NCI-H1105 treated with DMSO at 0.1 percent for 48 hours (cell line): ENCODE results near the gene P2RY10.
"Not testable (repeated sequence)": the region's sequence is repeated elsewhere in the genome, so short reads cannot be mapped to it uniquely, and the experiment has no call there.

Source experiments
- DNase-seq: peaks from one replicate; lab custom pipeline; 2025; lab: John Stamatoyannopoulos, UW

Gene P2RY10, protein sequence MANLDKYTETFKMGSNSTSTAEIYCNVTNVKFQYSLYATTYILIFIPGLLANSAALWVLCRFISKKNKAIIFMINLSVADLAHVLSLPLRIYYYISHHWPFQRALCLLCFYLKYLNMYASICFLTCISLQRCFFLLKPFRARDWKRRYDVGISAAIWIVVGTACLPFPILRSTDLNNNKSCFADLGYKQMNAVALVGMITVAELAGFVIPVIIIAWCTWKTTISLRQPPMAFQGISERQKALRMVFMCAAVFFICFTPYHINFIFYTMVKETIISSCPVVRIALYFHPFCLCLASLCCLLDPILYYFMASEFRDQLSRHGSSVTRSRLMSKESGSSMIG

DNA sequence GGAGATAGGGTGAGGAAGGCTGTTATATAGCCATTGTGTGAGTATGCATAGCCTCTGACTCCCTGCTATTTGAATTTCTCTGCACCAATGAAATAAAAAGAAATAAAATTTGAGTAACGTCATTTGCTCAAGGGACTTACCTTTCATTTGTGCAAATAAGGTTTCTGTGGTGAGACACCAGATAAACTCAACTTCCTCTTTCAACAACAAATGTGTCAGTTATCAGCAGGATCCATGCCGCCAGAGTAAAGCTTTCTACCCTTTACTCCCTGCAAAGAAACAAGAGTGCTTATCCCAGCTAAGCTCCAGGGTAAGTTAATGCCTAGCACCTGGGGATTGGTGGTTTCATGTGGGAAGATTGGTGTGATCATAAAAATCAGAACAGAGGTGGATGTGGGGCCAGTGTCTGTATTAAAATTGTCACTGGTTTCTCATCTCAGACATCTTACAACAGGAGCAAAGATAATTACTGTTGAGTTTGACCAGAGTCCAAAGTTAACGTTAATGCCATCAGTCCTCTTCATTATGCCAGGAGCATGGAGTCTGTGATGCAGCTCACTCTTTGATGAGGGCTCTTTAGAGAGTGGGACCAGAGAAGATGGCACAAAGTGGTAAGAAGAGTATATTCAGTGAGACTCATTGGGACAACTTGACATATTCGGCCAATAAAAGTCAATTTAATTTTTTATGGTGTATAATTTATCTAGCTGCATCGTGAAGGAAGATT, at the start of gene P2RY10:
TSS of gene P2RY10 (plus strand) at position 206 of the 727 bp plus-strand sequence. CDS start 15,130 bp downstream, outside the sequence.
- DNase-seq = no peak

DNA sequence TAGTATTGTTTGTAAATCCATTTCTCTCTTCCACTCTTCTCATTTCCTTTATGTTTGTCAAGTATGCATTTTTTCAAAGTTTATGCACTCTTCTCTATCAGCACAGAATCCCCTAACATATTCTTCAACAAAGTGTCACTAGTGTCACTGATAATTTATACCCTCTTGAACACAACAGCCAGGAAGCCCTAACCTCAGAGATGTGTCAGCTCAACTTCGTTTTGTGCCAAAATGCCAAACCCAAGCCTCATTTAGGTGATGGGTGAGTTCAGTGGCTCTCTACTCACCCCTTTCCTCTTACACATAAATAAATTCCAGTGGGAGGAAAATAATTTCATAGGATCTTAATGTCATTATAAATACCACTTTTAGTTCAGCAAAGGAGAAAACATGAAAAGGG, 22.4 kb upstream of the P2RY10 start:
- no peak for DNase-seq

DNA sequence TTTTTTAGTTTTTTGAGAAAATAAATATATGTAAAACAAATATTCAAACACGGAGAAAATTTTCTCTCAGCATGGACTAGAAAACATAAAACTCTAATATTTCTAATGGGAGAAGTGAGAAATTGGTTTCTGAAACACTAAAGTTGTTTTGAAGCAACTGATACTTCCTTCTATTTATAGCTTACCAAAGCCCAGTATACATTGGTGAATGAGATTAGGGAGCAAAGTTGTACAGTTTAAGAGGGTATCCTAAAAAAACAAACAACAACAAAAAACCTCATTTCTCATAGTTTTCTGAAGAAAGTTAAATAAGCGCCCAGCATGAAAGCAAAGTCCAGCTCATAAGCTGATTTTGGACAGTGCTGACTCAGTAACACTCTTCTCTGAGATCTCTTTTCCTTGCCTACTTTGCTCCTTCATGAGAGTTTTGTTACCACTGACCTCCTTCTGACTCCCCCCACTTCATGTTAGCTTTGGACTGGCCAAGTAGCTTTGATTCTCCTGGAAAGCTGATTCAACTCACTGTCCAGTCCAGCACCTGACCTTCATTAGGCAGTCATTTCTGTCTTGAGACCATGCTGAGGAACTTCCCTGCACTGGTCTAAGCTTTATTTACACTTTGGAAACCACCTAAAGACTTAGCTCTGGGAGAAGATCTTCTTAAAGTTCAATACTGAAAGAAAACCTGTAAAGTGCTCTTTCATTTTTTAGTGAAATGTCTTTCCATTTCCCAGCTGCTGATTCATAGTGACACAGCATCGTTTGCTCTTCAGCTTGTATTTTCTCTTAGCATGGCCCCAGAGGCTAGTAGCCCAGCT, 21.8 kb upstream of the P2RY10 start:
- DNase-seq = no peak

DNA sequence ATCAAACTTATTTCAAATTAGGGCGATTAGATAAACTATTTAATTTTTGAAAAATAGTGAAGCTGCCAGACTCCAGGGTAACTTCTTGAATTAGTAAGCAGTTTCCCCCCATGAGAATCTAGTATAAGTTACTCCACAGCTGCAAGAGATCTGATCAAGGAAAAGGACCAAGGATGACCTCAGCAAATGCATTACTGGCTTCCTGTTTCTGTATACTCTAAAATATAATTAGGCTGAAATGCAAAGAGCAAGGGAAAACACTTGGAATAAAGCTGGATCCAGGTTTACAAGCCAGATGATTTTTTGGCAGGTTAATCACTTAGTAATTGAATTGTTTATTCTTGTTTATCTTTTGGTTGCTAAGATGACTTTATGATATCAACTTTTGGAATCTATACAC, 13.4 kb upstream of the P2RY10 start:
- no peak for DNase-seq

DNA sequence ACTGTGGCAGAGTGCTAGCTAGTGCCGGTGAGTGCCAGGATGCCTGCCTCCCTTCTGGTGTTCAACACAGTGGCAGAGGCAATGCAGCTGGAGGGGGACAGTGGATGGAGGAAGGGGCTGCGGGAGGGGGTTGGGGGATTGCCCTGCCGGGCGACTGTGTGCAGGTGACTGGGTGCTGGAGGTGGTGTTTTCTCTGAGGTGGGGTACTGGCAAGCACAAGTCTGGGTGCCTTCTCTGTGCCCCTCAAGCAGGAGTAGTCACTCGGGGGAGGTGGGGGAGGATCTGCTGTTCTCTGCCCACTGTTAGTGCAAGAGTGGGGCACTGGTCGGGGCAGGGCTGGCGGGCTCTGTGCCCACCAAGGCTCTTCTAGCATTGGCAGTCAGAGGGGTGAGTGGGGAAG, 10.3 kb upstream of the P2RY10 start:
- no peak for DNase-seq

DNA sequence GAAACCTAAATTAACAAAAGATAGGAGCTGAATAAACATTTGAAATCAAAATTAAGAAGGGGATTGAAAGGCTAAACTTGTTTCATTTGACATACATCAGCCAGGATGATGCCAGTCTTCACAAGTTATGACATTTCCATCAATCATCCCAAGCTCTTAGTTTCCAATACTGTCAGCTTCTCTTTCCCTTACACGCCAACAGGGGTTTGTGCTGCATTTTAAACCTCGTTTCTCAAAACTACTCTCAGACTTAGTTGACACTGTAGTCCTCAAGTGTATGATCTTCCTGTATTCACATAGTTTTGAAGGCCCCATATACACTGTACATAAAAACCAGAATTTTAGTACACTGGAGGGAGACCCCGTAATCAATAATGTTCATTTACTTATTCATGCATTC, 840 bp upstream of the P2RY10 start:
- no peak for DNase-seq

DNA sequence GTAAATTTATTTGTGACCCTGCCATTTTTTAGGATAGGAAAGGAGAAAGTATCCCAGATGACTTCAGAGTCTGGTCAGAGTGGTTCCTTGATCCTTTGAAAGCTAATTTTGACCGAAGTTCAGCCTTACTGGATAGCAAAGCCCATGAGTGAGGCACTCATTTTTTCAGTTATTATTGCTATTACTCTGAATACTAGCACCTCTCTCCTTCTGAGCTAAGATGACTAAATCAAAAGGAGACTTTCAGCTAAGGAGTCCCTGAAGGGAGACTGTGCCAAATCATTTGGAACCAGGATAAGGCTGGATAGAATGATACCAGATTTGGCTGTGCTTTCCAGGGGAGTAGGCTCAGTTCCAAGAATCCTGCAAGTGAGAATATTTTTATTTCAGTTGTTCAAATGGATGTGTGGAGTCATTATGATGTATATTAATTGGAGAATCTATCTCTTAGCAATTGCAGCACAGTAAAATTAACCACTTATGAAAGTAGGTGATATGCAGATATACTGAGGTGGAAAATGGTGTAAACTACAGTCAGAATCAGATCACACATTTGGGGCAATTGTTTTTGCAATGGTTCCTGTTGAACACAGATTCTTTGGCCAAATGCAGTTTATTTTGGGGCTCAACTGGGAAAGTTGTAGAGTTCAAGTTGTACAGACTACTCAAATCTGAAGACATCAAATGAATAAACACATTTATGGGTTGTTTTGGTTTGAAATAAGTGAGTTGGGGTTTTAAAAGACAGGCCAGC, 1.2 kb downstream of the P2RY10 start:
- no peak for DNase-seq

DNA sequence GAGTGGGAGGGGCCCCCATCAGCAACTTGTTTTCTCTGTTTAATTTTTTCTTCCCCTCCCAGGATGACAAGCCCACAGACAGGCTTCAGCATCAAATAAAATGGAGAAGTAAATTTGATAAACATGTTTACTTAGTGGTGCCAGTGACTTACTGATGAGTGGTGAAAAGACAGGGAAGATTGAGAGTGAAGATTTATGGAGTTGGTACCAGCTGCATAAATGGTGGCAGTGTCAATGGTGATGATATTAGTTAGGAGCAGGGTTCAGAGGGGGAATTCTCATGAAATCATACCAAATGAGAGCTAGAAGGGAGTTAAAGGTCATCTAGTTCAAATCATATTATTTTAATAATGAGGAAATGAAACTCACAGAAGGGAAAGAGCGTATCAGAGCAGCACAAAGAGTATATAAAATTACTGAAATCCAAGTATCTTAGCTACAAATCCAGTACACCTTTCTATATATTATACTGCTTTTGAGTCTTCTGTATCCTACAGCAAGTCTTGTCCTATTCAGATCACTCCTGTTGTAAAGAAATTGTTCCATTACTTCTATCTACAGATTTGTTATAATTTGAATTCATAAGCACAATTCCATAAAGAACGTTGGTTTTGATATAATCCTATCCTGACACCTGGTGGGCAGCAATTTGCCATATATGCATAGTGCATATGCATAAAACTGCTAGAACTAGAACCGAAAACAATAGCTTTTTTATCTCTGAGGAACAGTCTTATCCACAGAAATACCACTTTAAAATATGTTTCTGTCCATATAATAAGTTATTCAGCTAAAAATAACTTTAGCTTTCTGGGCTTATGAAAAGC, 5.0 kb downstream of the P2RY10 start:
- no peak for DNase-seq

DNA sequence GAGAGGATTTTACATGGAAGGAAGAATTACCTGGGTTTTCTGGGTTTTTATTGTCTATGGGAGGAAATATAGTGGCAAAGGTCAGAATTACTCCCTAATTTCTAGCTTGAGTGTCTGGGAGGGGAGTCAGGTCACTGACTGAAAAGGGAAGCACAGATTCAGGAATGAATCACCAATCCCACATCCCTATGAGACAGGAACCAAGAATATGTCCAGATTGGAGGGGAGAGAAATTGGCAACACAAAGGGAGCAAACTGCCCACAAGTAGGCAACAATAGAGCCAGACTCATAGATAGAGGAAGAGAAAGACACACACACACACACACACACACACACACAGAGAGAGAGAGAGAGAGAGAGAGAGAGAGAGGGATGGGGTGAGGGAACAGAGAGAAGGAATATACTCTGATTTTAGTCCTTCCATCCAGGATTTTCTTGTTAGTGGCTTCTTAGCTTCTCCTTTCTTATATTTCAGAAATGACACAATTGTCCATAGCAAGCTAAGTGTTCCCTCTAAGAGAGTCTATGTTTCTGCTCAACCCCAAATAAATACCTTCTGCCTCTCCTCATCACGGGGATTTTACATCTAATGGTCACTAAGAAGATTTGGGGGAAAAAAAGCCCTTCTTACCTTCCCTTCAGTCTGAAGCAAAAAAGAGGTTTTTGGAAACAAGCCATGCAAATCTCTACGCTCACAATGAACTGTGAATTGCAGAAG, 12.0 kb downstream of the P2RY10 start:
- DNase-seq = no peak

DNA sequence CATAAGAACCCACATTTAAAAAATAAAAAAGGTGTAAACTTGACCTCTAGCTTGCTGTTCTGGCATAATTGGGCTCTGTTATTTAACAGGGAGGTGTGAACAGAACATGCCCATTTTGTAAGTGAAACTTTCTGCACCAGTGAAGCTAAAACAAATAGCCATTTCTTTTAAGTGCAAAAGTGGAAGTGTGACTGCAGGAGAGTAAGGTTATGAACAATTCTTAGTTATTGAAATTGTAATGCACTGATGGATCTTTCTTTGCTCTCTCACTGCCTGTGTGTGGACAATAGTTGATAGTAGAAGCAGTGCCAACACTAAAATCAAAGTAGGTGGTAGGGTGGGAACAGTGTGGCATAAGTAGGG, 12.6 kb downstream of the P2RY10 start:
- no peak for DNase-seq

DNA sequence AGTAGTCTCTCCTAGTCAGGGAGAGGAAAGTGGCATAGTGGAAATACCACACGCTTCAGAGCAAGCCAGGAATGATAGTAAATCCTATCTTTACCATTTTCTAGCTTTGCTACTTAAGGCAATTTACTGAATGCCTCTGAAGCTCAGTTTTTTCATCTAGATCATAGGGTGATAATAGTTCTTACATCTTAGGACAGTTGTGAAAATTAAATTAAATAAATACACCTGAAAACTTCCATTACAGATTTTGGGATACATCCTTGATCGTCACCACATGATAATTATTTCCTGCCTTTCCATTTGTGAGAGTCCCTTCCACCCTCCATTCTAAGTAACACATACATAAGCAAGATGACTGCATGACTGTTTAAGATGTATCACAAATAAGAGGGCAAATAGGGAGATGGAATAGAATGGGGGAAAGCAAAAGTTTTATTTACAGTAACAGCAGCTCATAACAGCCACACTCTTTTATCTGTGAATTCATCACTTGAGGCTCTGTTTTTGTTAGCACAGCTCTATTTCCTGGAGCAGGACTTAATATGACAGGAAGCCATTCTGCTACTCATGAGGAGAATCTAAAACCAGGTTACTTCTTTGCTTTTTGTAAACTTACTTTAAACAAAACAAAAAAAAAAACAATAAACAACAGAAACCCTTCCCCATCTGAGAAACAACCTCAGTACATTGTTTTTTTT, 13.4 kb downstream of the P2RY10 start:
- no peak for DNase-seq

DNA sequence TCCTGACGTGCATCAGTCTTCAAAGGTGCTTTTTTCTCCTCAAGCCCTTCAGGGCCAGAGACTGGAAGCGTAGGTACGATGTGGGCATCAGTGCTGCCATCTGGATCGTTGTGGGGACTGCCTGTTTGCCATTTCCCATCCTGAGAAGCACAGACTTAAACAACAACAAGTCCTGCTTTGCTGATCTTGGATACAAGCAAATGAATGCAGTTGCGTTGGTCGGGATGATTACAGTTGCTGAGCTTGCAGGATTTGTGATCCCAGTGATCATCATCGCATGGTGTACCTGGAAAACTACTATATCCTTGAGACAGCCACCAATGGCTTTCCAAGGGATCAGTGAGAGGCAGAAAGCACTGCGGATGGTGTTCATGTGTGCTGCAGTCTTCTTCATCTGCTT, 15.7 kb downstream of the P2RY10 start:
- no peak for DNase-seq

DNA sequence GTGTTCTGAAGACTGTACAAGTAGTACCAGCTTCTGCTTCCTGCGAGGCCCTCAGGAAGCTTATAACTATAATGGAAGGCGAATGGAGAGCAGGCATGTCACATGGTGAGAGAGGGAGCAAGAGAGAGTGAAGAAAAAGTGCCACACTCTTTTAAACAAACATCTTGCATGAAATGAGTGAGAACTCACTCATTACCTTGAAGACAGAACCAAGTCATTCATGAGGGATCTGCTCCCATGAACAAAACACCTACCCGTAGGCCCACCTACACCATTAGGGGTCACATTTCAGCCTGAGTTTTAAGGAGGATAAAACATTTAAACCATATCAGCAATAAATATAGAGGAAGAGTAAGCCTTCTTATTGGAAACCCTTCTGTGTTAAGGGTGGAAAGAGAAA, 19.4 kb downstream of the P2RY10 start:
- no peak for DNase-seq

DNA sequence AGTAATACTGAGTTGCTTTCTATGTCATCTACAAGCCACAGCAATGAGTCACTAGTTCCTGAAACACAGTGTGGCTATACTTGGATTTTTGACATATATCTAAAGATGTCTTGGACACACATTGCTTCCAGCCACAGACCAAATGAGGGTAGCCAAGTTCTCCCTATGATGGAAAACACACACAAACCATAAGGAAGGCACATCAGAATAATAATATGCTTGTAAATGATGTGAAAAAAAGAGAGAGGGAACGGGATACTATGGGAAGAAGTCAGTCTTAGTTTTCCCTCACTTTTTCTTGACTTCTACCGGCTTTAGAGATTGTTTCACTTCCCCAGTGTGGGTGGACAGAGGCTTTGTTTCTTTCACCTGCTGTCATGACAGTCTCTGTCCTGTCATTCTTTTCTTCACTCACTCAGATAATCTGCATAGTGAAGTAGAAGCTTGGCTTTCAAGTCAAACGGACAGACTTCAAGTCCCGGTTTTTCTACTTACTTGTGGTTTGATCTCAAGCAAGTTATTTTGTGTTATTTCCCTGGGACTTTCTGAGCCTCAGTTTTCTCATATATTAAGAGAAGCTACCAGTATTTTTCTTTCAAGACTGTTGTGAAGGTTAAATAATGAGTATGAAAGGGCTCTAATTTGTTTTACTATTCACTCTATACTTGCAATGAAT, 34.7 kb downstream of the P2RY10 start:
- no peak for DNase-seq

DNA sequence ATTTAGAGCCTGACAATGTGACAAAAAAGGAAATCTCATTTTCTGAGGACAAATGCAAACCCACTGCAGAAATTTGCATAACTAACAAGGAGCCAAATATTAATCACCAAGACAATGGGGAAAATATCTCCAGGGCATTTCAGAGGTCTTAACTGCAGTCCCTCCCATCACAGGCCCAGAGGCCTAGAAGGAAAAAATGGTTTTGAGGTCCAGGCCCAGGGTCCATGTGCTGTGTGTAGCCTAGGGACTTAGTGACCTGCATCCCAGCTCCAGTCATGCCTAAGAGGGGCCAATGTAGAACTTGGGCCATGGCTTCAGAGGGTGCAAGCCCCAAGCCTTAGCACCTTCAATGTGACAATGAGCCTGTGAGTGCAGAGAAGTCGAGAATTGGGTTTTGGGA, 44.2 kb downstream of the P2RY10 start:
- DNase-seq = no peak

DNA sequence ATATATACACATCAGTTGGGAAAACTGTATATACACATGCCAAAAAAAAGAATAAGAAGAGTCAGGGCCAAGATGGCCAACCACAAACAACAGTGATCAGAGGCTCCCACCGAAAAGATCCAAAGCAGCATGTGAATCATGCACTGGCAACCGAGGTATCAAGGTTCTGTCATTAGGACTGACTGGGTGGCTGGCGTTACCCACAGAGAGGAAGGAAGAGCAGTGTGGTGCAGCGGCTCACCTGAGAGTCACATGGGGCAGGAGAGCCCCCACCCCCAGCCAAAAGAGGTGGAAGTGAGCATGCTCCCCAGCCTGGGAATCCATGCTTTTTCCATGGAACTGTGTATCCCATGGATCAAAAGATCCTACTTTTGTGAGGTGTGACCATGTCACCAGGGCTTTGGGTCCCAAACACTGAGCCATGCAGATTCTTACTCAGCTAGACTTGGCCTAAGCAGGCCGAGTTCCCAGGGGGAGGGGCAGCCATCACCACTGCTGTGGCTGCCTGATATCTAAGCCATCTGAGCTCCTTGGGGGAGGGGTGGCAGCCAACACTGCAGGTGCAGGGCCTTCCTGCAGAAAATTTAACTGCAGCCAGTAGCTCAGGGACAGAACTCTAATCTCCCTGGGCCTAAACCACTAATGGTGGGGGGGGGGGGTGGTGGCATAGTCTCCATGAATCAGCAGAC, 52.8 kb downstream of the P2RY10 start:
- DNase-seq = no peak

DNA sequence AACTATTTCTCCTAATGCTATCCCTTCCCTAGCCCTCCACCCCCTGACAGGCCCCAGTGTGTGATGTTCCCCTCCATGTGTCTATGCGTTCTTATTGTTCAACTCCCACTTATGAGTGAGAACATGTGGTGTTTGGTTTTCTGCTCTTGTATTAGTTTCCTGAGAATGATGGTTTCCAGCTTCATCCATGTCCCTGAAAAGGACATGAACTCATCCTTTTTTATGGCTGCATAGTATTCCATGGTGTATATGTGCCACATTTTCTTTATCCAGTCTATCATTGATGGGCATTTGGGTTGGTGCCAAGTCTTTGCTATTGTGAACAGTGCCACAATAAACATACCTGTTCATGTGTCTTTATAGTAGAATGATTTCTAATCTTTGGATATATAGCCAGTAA, 62.3 kb downstream of the P2RY10 start:
- not testable (repeated sequence) for DNase-seq
